AG04450 (cell line): ENCODE results near the gene NRCAM. TPM values are rescaled to one million over a fixed set of nuclear protein-coding genes. Genes with fewer than 3 reads are reported as not detected.
"Not testable (repeated sequence)": the region's sequence is repeated elsewhere in the genome, so short reads cannot be mapped to it uniquely, and the experiment has no call there.

Experiments
- CTCF ChIA-PET: fragments of 300-600, 350-600 bp; formaldehyde crosslinking; extraction: SDS; loops from one replicate; lab custom pipeline; 2022; ENCODE audit warnings: antibody characterized with exemption, inconsistent platforms; lab: Charles Lee
- POLR2A ChIA-PET: fragments of 350-600 bp; formaldehyde crosslinking; extraction: SDS; loops from one replicate; lab custom pipeline; 2021; ENCODE audit warnings: antibody characterized with exemption, inconsistent platforms; lab: Yijun Ruan, JAX
- DNase-seq: peaks from one replicate; pipeline ENCODE4 v3.0.0-alpha.2; 2011; ENCODE audit warnings: low read depth, low spot score
- H3K27ac ChIP-seq: one replicate; pipeline ENCODE4 v1.5.1; 2012; ENCODE audit warnings: low read depth, low read length, control low read depth
- H3K27me3 ChIP-seq: one replicate; pipeline ENCODE4 v1.6.0; 2012; ENCODE audit warnings: low read length; ENCODE audit not compliant: control insufficient read depth, insufficient read depth
- H3K4me3 ChIP-seq: 2 replicates; pipeline ENCODE4 v1.5.1; 2011; ENCODE audit warnings: mild to moderate bottlenecking, low read depth, low read length, control low read depth
- H3K9me3 ChIP-seq: 2 replicates; pipeline ENCODE4 v1.5.1; 2012; ENCODE audit warnings: low read length; ENCODE audit not compliant: control insufficient read depth, insufficient read depth
- polyA plus RNA-seq: library from polyadenylated mRNA; depleted of rRNA; stranded (reverse); fragments of >200 nt; gene quantifications from 2 replicates; pipeline ENCODE4 v1.2.3, GENCODE V29; 2011
- TF ChIP-seq, protein P1 (sequence below): IDR thresholded peaks from 2 replicates; pipeline ENCODE4 v1.5.1; 2011; ENCODE audit warnings: low read depth, low read length, control low read depth, inconsistent platforms

NRCAM gene
- polyA plus RNA-seq, 1 experiment, result 0.66 TPM

DNA sequence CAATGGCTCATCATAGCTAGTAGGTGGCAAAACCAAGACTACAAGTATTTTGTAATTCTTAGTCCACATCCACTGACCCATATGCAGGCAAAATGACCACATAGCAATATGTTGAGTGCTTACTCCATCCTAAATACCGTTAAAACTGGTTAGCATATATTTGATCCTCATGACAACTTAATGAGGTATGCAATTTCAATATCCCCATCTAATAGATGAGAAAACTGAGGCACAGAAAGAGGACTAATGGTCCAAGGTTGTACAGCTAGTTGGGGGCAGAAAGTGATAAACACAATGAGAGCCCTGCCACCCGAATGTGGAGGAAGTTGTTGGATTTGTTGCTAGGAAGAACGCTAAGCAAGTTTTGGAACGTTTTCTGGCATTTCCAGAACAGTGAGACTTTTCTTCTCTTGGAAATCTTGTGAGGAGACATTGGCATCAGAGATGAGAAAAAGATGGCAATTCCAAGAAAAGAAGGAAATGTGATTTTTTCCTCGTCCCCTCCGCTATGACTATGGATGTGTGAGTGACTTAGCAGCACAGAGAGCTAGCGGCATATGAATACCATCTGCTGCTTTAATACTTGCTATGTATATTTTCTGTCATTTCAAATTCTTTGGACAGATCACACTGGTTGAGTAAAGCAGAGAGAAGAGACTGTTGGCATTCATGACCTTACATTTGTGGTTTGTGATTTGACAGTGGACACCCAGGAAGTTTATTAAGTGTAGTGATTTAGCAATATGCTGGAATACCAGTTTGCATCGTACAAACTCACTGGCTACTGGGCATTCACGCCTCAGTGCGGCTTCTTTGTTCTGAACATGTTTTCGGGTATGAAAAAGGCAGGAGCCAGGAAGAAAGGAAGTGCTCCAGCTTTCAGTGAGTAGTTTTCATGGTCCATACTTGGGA, 51.5 kb downstream of the NRCAM start:
- POLR2A ChIA-PET, result no interaction called here
- H3K4me3 ChIP-seq, result no peak overlapping the region
- H3K9me3 ChIP-seq, result no peaks in the 10 kb centered on the region
- no peak overlapping the region for H3K27ac ChIP-seq
- TF ChIP-seq, protein P1, sequence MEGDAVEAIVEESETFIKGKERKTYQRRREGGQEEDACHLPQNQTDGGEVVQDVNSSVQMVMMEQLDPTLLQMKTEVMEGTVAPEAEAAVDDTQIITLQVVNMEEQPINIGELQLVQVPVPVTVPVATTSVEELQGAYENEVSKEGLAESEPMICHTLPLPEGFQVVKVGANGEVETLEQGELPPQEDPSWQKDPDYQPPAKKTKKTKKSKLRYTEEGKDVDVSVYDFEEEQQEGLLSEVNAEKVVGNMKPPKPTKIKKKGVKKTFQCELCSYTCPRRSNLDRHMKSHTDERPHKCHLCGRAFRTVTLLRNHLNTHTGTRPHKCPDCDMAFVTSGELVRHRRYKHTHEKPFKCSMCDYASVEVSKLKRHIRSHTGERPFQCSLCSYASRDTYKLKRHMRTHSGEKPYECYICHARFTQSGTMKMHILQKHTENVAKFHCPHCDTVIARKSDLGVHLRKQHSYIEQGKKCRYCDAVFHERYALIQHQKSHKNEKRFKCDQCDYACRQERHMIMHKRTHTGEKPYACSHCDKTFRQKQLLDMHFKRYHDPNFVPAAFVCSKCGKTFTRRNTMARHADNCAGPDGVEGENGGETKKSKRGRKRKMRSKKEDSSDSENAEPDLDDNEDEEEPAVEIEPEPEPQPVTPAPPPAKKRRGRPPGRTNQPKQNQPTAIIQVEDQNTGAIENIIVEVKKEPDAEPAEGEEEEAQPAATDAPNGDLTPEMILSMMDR, result no peak
- no peak for DNase-seq
- peaks cover 3% of the 10 kb centered on the region for H3K27me3 ChIP-seq
- CTCF ChIA-PET, result no interaction called here

DNA sequence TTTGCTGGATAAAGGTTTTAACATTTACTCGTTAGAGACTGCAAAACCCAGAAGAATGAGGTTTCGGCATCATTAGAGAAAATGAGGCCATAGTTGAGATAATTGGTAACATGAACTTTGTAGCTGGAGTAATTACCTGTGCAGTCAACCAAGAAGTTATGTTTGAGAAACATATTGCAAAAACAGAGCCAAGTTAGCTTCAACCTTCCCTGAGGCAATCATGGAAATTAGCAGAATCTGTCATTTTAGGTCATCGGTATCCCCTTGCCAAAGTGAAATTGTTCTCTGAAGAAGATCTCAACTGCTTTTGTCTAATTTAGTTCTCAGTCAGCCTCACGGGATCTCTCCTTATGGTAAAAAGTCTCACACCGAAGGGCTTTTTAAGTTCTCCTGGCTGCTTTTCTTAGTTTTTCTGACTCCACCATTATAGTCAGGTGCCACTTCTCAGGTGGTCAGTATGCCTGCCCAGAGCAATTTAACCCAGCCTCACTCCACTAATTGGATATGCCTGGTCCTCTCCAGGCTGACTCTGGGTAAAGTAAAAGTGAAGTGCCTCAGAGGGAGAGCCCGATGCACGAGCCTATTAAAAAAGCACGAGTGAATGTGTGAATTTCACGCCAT, 52.5 kb downstream of the NRCAM start:
- Histone ChIP-seq H3K4me3 (no peak overlapping the region), H3K27ac (no peak overlapping the region), H3K27me3 (peaks cover 3% of the 10 kb centered on the region), H3K9me3 (no peaks in the 10 kb centered on the region)
- ChIA-PET CTCF (interaction anchor here (2.7 kb wide), 1 partner anchor 93 kb away, joined by 8 read pairs; no protein-coding TSS in a partner anchor), POLR2A (no interaction called here)
- TF ChIP-seq, protein P1, result no peak
- DNase-seq, result no peak

DNA sequence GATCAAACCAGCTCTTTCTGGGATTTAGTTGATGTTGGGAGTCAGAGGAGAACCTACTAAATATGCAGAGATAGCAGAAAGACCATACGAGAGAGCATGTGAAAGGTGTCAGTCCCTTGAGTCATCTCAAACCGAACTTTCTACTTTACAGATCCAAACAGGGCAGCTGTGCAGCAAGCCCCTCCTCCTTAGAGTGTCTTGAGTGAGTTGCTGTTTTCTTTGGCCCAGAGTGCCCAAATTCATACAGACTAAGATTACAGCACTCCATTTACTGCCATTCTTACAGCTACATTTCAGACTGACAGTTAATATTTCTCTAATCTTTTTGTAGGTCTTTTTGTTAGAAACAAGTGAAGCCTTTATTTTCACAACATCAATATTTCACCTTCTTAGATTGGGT, 53.4 kb downstream of the NRCAM start:
- ChIA-PET CTCF (interaction anchor here (1.4 to 2.7 kb wide), 2 partner anchors 50 to 94 kb away, joined by 3 to 8 read pairs; no protein-coding TSS in a partner anchor), POLR2A (no interaction called here)
- no peak overlapping the region for H3K4me3 ChIP-seq
- DNase-seq, result no peak
- H3K9me3 ChIP-seq, result no peaks in the 10 kb centered on the region
- H3K27me3 ChIP-seq, result no peaks in the 10 kb centered on the region
- TF ChIP-seq, protein P1, result no peak
- H3K27ac ChIP-seq, result no peak overlapping the region

DNA sequence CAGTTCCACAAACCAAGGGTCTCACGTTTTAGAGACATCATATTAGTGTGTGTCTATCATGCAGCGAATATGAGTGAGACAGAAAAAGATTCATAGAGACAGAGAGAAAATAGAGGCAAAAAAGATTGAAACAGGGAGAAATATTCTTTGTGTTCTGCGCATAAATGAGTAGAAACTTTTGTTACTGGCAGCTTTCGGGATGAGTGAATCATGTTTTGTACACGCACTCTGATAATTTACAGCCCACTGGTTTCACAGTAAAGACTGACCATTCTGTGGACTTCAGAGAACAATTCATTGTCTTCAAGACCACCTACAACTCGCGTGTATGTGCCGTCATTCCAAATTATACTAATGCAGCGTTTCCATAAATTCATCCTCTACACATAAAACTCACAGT, 60.2 kb downstream of the NRCAM start:
- TF ChIP-seq, protein P1, result no peak
- CTCF ChIA-PET, result no interaction called here
- Histone ChIP-seq H3K9me3 (no peaks in the 10 kb centered on the region), H3K27me3 (no peaks in the 10 kb centered on the region), H3K27ac (no peak overlapping the region), H3K4me3 (no peak overlapping the region)
- no peak for DNase-seq
- POLR2A ChIA-PET, result no interaction called here

DNA sequence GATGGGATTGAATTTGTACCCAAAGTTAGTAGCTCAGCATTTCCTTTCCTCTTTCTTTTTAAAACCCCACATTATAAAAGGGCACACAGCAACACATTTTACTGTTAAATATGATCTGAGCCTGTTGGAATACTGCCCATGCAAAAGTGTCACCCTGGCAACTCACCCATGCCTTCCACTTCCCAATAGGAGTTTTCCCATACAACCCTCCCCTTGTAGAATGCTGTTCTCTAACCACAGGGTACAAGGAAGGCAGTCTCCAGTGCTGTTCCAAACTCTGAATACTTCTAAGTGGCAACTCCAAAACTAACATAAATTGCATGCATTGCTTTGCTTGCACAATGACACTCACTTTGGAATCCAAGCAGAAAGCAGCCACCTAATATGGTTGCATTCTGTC, 60.8 kb downstream of the NRCAM start:
- ChIA-PET CTCF (no interaction called here), POLR2A (no interaction called here)
- TF ChIP-seq, protein P1, result no peak

DNA sequence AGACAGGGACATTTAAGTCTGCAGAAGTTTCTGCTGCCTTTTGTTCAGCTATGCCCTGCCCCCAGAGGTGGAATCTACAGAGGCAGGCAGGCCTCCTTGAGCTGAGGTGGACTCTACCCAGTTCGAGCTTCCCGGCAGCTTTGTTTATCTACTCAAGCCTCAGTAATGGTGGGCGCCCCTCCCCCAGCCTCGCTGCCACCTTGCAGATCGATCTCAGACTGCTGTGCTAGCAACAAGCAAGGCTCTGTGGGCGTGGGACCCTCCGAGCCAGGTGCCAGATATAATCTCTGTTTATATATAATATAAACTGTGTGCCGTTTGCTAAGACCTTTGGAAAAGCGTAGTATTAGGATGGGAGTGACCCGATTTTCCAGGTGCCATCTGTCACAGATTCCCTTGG, 63.1 kb downstream of the NRCAM start:
- H3K27ac ChIP-seq, H3K27me3 ChIP-seq, H3K9me3 ChIP-seq, DNase-seq, H3K4me3 ChIP-seq, POLR2A ChIA-PET, CTCF ChIA-PET: not testable (repeated sequence)

More for the DNA sequence above, 60.8 kb downstream of the NRCAM start:
- no peaks in the 10 kb centered on the region for H3K27me3 ChIP-seq
- no peaks in the 10 kb centered on the region for H3K9me3 ChIP-seq
- no peak overlapping the region for H3K27ac ChIP-seq
- no peak for DNase-seq
- H3K4me3 ChIP-seq, result no peak overlapping the region

DNA sequence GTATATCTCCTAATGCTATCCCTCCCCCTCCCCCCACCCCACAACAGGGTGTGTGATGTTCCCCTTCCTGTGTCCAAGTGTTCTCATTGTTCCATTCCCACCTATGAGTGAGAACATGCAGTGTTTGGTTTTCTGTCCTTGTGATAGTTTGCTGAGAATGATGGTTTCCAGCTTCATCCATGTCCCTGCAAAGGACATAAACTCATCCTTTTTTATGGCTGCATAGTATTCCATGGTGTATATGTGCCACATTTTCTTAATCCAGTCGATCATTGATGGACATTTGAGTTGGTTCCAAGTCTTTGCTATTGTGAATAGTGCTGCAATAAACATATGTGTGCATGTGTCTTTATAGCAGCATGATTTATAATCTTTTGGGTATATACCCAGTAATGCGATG, 68.5 kb downstream of the NRCAM start:
- H3K27ac ChIP-seq, H3K9me3 ChIP-seq, H3K4me3 ChIP-seq, CTCF ChIA-PET, DNase-seq, H3K27me3 ChIP-seq, POLR2A ChIA-PET: not testable (repeated sequence)
